Smooth muscle cell (in vitro differentiated cells): ENCODE data around the gene LCA5L. TPM values are rescaled to one million over a fixed set of nuclear protein-coding genes. Genes with fewer than 3 reads are reported as not detected.

Experiments
- DNase-seq: peaks from one replicate; lab custom pipeline; 2025; ENCODE audit not compliant: unreplicated experiment; lab: John Stamatoyannopoulos, UW
- H2AFZ ChIP-seq: fragments of 200-600 bp; sonication (generic); 2 replicates; pipeline ENCODE4 v1.6.0; 2016; ENCODE audit warnings: antibody characterized with exemption, low read depth, mild to moderate bottlenecking
- H3F3A ChIP-seq: fragments of 200-600 bp; sonication (generic); 2 replicates; pipeline ENCODE4 v1.6.0; 2017; ENCODE audit warnings: antibody characterized with exemption, low read depth
- H3K27ac ChIP-seq: fragments of 200-600 bp; sonication (generic); 2 replicates; pipeline ENCODE4 v1.5.1; 2016; ENCODE audit warnings: low read depth, mild to moderate bottlenecking
- H3K27me3 ChIP-seq: fragments of 200-600 bp; sonication (generic); 2 replicates; pipeline ENCODE4 v1.6.1; 2016; ENCODE audit warnings: low read depth, mild to moderate bottlenecking
- H3K36me3 ChIP-seq: fragments of 200-600 bp; sonication (generic); 2 replicates; pipeline ENCODE4 v1.5.1; 2016; ENCODE audit warnings: low read depth
- H3K4me1 ChIP-seq: fragments of 200-600 bp; sonication (generic); 2 replicates; pipeline ENCODE4 v1.5.1; 2016; ENCODE audit warnings: low read depth
- H3K4me2 ChIP-seq: fragments of 200-600 bp; sonication (generic); 2 replicates; pipeline ENCODE4 v1.6.0; 2016; ENCODE audit warnings: mild to moderate bottlenecking
- H3K4me3 ChIP-seq: fragments of 200-600 bp; sonication (generic); 2 replicates; pipeline ENCODE4 v1.5.1; 2016; ENCODE audit warnings: mild to moderate bottlenecking
- H3K79me2 ChIP-seq: fragments of 200-600 bp; sonication (generic); 2 replicates; pipeline ENCODE4 v1.6.0; 2016; ENCODE audit warnings: low read depth, mild to moderate bottlenecking
- H3K9ac ChIP-seq: fragments of 200-600 bp; sonication (generic); 2 replicates; pipeline ENCODE4 v1.6.0; 2016; ENCODE audit warnings: low read depth
- H3K9me3 ChIP-seq: fragments of 200-600 bp; sonication (generic); replicated peaks from 2 replicates; pipeline ENCODE4 v1.5.1; 2016; ENCODE audit warnings: low read depth
- H4K20me1 ChIP-seq: fragments of 200-600 bp; sonication (generic); 2 replicates; pipeline ENCODE4 v1.6.0; 2016; ENCODE audit warnings: low read depth
- CTCF ChIP-seq: fragments of 200-600 bp; sonication (generic); IDR thresholded peaks from 2 replicates; pipeline ENCODE4 v1.5.1; 2017; ENCODE audit warnings: borderline replicate concordance, mild to moderate bottlenecking, antibody characterized with exemption; ENCODE audit not compliant: insufficient read depth, poor library complexity, severe bottlenecking
- WGBS: methylation state at CpG from one replicate; pipeline ENCODE4 v1.1.7; 2016; ENCODE audit warnings: low lambda C conversion rate; 5-methylcytosine and 5-hydroxymethylcytosine counted together
- polyA plus RNA-seq: library from polyadenylated mRNA; unstranded; fragments of >200 nt; fragmentation: Nextera tagmentation; extraction: Ambion mirVana; gene quantifications from 2 replicates; pipeline ENCODE4 v1.2.1, GENCODE V29; 2016
- total RNA-seq: library from RNA; depleted of rRNA; stranded (reverse); fragments of >200 nt; gene quantifications from 2 replicates; pipeline ENCODE4 v1.2.3, GENCODE V29; 2014

Gene LCA5L
- total and polyA plus RNA-seq, 2 experiments from 2014 or later: 2.2 to 2.4 TPM

GRCh38 chr21:39390212-39390765, 55.3 kb downstream of the LCA5L start:
- Histone ChIP-seq H3K9ac (no peak overlapping the region), H3K4me1 (peaks cover 12% of the 10 kb centered on the region)

GRCh38 chr21:39388811-39389155, 56.8 kb downstream of the LCA5L start:
- H3K9ac ChIP-seq: no peak overlapping the region
- peaks cover 22% of the 10 kb centered on the region for H3K79me2 ChIP-seq
- peak overlapping the region; percentile 59 for H3K4me3 ChIP-seq
- H3K9me3 ChIP-seq: no peaks in the 10 kb centered on the region
- H3K4me2 ChIP-seq: peak overlapping the region; percentile 86
- DNase-seq: no peak
- no peak for TF ChIP-seq CTCF
- peaks cover 16% of the 10 kb centered on the region for H4K20me1 ChIP-seq
- no peaks in the 10 kb centered on the region for H3F3A ChIP-seq
- peaks cover 3% of the 10 kb centered on the region for H3K36me3 ChIP-seq
- H3K27me3 ChIP-seq: no peaks in the 10 kb centered on the region
- H2AFZ ChIP-seq: peak overlapping the region; percentile 54
- H3K27ac ChIP-seq: no peak overlapping the region
- H3K4me1 ChIP-seq: peaks cover 12% of the 10 kb centered on the region
- 9% methylated on average over 10 of the region's 10 CpGs for WGBS

More at GRCh38 chr21:39390212-39390765, 55.3 kb downstream of the LCA5L start:
- Histone ChIP-seq H3K4me3 (no peak overlapping the region), H3K9me3 (no peaks in the 10 kb centered on the region), H3K27me3 (no peaks in the 10 kb centered on the region), H3K27ac (no peak overlapping the region), H3F3A (no peaks in the 10 kb centered on the region), H2AFZ (no peak overlapping the region), H3K79me2 (peaks cover 22% of the 10 kb centered on the region), H3K4me2 (no peak overlapping the region), H3K36me3 (peaks cover 3% of the 10 kb centered on the region), H4K20me1 (peaks cover 16% of the 10 kb centered on the region)
- DNase-seq: no peak
- no peak for TF ChIP-seq CTCF
- 79% methylated on average over 16 of the region's 16 CpGs for WGBS

GRCh38 chr21:39388038-39388810, 57.4 kb downstream of the LCA5L start:
- peak overlapping the region; percentile 51 for H3K27ac ChIP-seq
- peaks cover 12% of the 10 kb centered on the region for H3K4me1 ChIP-seq
- H3K79me2 ChIP-seq: peaks cover 22% of the 10 kb centered on the region
- no peaks in the 10 kb centered on the region for H3K27me3 ChIP-seq
- H3K4me2 ChIP-seq: peak overlapping the region; percentile 86
- peaks cover 16% of the 10 kb centered on the region for H4K20me1 ChIP-seq
- H3K4me3 ChIP-seq: peak overlapping the region; percentile 59
- H3K9me3 ChIP-seq: no peaks in the 10 kb centered on the region
- peak; percentile 69 for DNase-seq
- 20% methylated on average over 28 of the region's 35 CpGs for WGBS
- H2AFZ ChIP-seq: peak overlapping the region; percentile 54
- peak overlapping the region; percentile 24 for H3K9ac ChIP-seq
- peaks cover 3% of the 10 kb centered on the region for H3K36me3 ChIP-seq
- H3F3A ChIP-seq: no peaks in the 10 kb centered on the region
- peak; percentile 95 for TF ChIP-seq CTCF
